H7 (cell line): ENCODE results near the gene AHSA1. TPM values are rescaled to one million over a fixed set of nuclear protein-coding genes. Genes with fewer than 3 reads are reported as not detected.

Experiments used
- DNase-seq: peaks from one replicate; pipeline ENCODE4 v3.0.0; 2012
- H3K27me3 ChIP-seq: 2 replicates; pipeline ENCODE4 v1.6.0; 2011; ENCODE audit warnings: mild to moderate bottlenecking, low read length; ENCODE audit not compliant: control insufficient read depth, insufficient read depth
- H3K36me3 ChIP-seq: replicated peaks from 2 replicates; pipeline ENCODE4 v1.5.1; 2011; ENCODE audit warnings: low read length; ENCODE audit not compliant: control insufficient read depth, insufficient read depth
- H3K4me3 ChIP-seq: 2 replicates; pipeline ENCODE4 v1.5.1; 2011; ENCODE audit warnings: low read depth, mild to moderate bottlenecking, control low read depth, low read length, moderate library complexity; ENCODE audit not compliant: insufficient read depth
- total RNA-seq: library from RNA; depleted of rRNA; stranded (reverse); fragments of >200 nt; shearing (Covaris generic); gene quantifications from 2 replicates; pipeline ENCODE4 v1.2.3, GENCODE V29; 2014

Gene AHSA1
- total RNA-seq, 1 experiment from 2014 or later: 149 TPM

DNA sequence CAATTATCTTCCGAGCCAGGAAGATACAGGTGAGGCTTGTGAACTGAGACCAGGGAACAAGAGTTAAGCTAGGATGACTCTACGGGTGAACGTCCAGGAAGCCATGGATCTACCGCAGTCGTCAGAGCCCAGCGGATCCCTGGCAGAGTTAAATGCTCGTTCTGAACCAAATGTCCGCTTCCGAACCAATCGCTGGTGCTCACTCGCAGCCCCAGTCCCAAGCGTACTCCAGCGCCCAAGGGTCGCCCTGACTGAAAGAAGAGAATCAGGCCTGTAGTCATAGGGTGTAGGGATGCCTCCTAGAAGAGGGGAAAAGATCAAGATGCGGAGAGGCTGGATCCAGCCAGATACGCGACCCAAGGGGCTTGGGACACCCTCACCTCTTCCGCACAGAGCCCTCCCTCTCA, 775 bp upstream of the AHSA1 start:
- DNase-seq: no peak
- H3K27me3 ChIP-seq: no peaks in the 10 kb centered on the region
- peaks cover 17% of the 10 kb centered on the region for H3K36me3 ChIP-seq
- peak overlapping the region; percentile 73 for H3K4me3 ChIP-seq

DNA sequence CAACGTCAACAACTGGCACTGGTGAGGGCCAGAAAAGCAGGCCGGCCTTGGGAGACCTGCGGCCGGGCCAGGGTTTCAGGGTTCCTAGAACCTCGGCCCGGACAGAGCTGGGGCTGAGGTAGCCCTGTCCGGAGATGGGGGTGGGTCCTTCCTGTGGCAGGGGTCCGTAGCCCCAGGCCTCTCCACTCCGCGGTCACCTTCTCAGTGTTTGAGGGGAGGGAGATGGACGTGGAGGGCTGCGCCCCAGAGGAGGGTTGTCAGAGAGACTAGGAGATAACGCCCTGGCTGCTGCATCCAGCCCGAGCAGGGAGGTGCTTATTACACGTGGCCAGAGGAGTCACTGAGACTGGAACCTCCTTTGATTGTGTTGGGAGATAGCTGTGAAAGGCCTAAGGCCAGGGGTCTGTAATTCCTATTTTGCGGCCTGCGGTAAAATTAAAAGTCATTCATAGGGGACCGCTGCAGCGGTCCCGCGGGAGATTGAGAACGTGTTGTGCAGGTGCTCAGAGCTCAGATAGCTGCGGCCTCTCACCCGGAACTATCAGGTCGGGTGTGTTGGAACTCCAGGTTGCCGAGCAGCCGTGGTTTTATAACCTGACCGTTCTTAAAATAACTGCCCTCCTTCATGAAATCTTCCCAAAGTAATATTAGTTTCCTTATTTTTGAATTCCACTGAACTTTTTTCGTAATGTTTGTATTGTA, 507 bp downstream of the AHSA1 start:
- DNase-seq: peak; percentile 67
- peak overlapping the region; percentile 73 for H3K4me3 ChIP-seq
- no peaks in the 10 kb centered on the region for H3K27me3 ChIP-seq
- peaks cover 27% of the 10 kb centered on the region for H3K36me3 ChIP-seq

DNA sequence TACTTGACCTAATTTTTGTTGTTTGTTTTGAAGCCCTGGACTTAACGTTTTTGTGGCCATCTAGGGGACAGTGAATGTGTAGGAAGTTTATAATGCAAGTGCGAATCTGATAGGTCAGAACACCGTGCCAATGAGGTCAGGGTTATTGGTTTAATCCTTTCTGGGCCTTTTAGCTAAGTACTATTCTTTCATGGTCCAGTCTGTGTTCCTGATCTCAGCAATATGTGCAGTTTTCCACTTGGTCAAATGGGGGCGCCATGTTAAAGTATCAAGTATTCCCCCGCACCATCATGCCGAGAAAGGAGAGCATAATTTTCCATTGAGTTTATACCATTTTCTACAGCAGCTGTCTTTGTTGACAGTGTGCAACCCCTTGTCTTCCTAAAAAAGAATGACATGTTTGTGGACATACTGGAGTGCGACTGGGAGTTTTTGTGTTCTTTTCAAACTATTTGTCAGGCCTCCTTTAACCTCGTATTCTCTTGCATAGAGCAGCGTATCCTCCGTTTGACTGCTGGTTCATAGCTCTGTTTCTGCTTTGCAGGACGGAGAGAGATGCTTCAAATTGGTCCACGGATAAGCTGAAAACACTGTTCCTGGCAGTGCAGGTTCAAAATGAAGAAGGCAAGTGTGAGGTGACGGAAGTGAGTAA, 1.3 kb downstream of the AHSA1 start:
- Histone ChIP-seq H3K4me3 (peak overlapping the region; percentile 73), H3K27me3 (no peaks in the 10 kb centered on the region), H3K36me3 (peaks cover 32% of the 10 kb centered on the region)
- peak; percentile 75 for DNase-seq

DNA sequence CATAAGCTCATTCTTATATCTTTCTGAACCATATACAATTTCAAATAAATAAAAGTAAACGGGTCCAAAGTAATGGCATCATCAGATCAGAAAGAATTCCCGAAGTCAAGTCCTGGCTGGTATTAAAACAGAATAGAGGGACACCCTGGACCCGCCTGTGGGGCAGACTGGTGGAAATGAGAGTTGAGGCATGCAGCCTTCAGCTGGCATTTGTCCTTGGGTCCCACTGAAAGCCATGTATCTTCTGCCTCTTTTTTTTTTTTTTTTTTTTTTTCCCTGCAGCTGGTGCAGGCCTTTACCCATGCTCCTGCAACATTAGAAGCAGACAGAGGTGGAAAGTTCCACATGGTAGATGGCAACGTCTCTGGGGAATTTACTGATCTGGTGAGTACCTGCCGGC, 9.9 kb downstream of the AHSA1 start:
- H3K36me3 ChIP-seq: peaks cover 32% of the 10 kb centered on the region
- DNase-seq: no peak
- H3K4me3 ChIP-seq: no peak overlapping the region
- H3K27me3 ChIP-seq: no peaks in the 10 kb centered on the region

DNA sequence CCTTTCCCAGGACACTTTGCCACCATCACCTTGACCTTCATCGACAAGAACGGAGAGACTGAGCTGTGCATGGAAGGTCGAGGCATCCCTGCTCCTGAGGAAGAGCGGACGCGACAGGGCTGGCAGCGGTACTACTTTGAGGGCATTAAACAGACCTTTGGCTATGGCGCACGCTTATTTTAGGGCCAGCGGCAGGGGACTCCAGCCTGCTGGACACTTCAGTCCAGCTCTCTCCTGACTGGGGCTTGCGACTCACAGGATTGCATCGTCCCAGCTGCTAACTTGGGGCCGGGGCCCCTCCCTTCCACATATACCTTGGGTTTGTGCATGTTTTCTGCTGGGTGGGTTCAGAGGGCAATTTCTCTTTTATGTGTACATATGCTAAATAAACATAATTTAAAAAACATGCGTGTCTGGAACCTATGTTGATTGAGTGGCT, 11.2 kb downstream of the AHSA1 start:
- DNase-seq: no peak
- peaks cover 25% of the 10 kb centered on the region for H3K36me3 ChIP-seq
- H3K4me3 ChIP-seq: no peak overlapping the region
- H3K27me3 ChIP-seq: no peaks in the 10 kb centered on the region

DNA sequence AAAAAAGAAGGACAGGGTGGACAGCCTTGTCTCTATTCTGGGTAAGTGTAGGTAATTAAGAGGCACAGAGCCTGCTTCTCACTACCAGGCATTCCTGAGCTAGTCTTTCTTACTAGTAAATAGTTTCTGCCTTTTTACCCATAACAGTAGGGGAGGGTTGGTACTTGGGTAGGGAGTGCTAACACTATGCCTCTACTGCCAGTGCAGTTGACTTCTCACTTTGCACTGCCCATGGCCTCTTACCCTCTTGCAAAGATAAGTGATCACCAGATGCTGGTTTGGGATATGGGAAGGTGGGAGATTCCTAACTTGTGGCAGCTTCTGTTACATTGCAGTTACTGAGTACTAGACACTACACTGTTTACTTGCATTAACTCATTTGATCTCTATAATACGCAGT, 11.6 kb downstream of the AHSA1 start:
- Histone ChIP-seq H3K4me3 (no peak overlapping the region), H3K27me3 (no peaks in the 10 kb centered on the region), H3K36me3 (peaks cover 22% of the 10 kb centered on the region)
- no peak for DNase-seq

DNA sequence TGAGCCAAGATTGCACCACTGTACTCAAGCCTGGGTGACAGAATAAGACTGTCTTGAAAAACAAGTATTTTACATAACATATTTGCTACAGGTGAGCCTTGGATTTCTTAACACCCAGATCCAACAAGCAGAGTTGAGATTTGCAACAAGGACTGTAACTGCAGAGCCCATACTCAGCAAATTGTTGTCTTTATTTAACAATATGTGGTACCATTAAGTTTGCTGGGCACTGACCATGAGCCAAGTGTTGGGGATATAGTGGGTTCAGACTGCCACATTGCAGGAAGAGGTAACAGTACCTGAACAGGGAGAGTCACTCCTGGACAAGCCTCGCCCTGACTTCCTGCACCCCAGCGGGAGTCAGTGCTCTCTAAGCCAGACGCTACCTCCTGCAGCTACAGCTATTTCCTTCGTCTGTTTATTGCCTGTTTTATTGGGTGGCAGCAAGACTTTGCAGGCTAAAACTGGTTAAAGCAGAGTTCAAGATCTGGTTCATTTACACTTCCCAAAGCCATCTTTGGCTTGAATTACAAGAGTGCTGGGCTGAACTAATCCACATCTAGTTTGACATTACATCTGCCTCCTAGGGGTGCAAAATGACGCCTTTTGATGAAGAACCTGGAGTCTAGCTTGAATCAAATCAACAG, 12.5 kb downstream of the AHSA1 start:
- Histone ChIP-seq H3K4me3 (no peak overlapping the region), H3K36me3 (peaks cover 14% of the 10 kb centered on the region), H3K27me3 (no peaks in the 10 kb centered on the region)
- DNase-seq: no peak

DNA sequence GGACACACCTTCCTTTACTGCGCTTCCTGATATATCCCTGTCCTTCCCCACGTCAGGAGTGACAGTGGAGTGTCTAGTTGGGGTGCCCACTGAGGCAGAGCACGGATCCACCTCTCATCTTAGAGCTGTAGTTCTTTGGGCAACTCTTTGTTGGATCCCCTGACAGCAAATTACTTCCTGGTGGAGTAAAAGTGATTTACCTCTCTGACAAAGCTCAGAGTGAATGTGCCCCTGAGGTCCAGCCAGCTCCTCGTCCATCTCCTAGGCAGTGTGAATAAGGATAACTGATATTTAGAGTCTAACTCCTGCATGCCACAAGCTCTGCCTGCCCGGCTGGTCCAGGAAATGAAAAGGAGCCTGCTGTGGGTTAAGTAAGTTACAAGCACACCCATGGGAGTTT, 16.0 kb downstream of the AHSA1 start:
- Histone ChIP-seq H3K27me3 (no peaks in the 10 kb centered on the region), H3K36me3 (peaks cover 2% of the 10 kb centered on the region), H3K4me3 (no peak overlapping the region)
- no peak for DNase-seq

DNA sequence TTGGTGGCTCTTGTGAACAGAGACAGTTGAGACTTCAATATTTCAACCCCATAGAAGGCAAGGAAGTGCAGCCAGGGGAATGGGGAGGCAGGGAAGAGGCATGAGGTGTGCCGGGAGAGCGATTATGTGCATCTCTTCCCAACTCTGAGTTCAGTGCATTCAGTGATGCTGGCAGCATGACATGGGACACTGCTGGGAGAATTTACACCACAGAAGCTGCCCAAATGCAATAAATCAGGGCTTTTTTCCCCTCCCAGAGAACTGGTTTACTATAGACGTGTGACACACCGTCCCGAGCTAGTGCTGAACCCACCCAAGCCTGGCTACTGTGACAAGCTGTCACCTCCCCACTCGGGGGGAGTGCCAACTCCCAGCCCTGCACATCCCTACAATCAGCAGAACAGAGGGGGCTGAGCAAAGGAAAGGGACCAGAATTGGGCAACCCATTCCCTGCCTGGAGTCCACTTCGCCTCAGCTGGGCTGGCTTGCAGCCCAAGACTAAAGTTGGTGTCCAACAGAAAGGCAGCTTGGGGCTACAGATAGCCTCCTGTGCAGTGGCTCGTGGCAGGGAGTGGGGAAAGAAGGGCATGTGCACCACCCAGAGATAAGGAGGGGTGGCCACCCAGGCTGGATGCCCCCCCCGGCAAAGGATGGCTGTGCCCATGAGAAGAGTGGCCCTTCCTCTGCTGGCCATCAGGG, 16.7 kb downstream of the AHSA1 start:
- DNase-seq: no peak
- Histone ChIP-seq H3K4me3 (no peak overlapping the region), H3K36me3 (no peaks in the 10 kb centered on the region), H3K27me3 (no peaks in the 10 kb centered on the region)

DNA sequence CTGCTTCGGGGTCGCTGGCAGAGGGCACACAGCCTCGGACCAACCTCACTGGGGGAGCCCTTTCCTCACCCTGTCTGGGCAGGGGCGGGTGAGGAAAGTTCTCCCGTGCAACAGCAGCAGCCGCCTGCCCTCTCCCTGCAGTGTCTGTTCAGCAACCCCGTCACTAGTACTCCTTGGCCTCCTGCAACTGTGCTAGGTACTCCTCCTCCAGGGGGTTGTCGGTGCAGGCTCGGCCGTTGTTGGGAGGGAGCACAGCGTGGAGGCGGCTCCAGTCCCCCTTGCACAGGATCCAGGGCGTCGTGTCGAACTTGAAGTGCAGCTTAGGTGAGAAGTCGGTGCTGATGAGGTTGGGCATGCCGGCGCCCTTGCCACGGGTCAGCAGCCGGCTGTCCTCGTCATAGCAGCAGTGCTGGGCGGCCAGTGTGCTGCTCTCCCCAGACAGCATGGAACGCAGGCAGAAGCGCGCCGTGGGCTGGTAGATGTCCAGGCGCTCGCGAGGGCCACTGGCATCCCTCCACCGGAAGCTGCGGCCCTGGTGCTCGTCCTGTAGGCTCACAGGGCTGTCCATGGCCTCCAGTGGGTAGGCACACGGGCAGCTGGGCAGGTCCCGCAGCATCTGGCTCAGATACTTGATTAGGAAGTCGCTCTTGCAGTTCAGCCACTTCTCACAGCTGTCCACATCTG, 17.7 kb downstream of the AHSA1 start:
- H3K27me3 ChIP-seq: no peaks in the 10 kb centered on the region
- no peaks in the 10 kb centered on the region for H3K36me3 ChIP-seq
- peak; percentile 62 for DNase-seq
- no peak overlapping the region for H3K4me3 ChIP-seq

DNA sequence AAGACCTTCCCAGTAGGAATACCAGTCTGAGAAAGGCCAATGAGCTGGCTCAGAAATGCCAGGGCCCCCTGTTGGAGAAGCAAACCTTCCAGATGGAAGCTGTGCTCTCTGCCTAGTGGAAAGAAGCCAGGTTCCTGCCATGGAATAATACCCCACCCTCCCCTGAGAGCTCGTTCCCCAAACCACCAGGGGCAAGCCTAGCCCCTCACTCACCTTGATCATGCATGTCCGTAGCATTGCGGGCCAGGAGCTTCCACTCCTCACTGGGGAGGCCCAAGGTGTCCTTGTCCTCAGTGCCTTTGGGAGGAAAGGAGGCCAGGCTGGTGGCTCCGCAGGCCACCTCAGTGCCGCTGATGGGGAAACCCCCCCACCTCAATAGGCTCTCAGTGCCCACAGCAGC, 20.1 kb downstream of the AHSA1 start:
- DNase-seq: no peak
- no peaks in the 10 kb centered on the region for H3K27me3 ChIP-seq
- no peak overlapping the region for H3K4me3 ChIP-seq
- H3K36me3 ChIP-seq: no peaks in the 10 kb centered on the region

DNA sequence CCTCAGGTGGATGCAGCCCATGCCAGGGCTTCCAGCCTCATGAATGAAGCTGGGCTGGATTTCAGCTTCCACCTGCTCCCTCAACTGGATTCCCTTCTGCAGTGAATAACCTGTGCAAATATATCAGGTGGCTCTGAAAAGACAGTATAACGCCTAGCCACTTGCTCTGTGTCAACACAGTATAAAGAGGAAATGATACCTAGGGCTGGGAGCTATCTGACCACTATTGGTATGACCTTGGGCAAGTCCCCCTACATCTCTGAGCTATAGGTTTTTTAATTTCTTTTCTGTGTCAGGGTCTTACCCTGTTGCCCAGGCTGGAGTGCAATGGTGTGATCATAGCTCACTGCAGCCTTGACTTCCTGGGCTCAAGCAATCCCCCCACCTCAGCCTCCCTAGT, 20.9 kb downstream of the AHSA1 start:
- no peaks in the 10 kb centered on the region for H3K36me3 ChIP-seq
- no peak overlapping the region for H3K4me3 ChIP-seq
- DNase-seq: no peak
- H3K27me3 ChIP-seq: no peaks in the 10 kb centered on the region

DNA sequence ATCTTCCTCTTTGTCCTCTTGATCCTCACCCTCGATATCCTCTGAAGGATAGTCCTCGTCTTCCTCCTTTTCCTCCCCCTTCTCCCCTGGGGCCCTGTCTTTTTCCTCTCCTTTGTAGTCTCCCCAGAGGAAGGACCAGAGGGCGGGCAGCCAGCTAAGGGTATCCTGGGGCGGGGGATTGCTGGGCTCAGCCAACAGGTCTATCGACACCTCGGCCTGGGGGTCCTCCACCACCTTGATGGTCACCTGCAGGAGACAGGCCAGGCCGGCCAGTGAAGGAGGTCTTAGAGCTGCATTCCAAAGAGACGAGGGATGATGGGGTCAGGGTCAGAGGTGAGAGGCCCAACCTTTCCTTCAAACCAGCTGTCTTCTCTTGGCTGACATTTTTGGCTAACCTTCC, 24.5 kb downstream of the AHSA1 start:
- no peaks in the 10 kb centered on the region for H3K27me3 ChIP-seq
- DNase-seq: no peak
- no peak overlapping the region for H3K4me3 ChIP-seq
- no peaks in the 10 kb centered on the region for H3K36me3 ChIP-seq

DNA sequence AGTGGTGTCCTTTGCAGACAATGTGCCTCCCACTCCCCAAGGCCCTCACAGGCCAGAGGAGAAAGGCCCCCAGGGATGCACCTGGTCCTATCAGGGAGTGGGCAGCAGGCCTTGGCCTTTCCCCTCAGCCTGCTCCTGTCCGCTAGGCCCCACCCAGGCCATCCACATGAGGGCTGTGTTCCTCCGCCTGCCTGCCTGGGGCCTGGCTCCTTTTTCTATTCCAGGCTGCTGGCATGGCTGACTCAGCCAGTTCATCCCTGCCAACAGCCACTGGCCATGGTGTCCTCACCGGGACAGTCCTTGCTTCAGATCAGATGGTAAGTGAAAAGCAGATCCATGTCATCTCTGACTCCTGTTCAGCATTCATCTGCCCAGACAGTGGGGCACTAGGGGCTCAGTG, 27.4 kb downstream of the AHSA1 start:
- DNase-seq: no peak
- Histone ChIP-seq H3K36me3 (no peaks in the 10 kb centered on the region), H3K4me3 (no peak overlapping the region)

More for the DNA sequence above, 27.4 kb downstream of the AHSA1 start:
- H3K27me3 ChIP-seq: no peaks in the 10 kb centered on the region
